Dedifferentiated amniotic fluid mesenchymal stem cell (primary cell): ENCODE results near the gene ATRAID.
A peak's percentile ranks its signal among the peaks of the same experiment; 100 is the strongest.
"Not testable (repeated sequence)": the region's sequence is repeated elsewhere in the genome, so short reads cannot be mapped to it uniquely, and the experiment has no call there.

ENCODE experiments used
- DNase-seq: peaks from one replicate; pipeline ENCODE4 v3.0.0-alpha.2; 2016; ENCODE audit errors: extremely low spot score

ATRAID gene

GRCh38 chr2:27194538-27195354 lies 17.1 kb upstream of the ATRAID start:
- no peak for DNase-seq

- DNase-seq = not testable (repeated sequence)
These were observed 16.0 kb upstream of the ATRAID start for GRCh38 chr2:27195799-27196198.

- not testable (repeated sequence) for DNase-seq
These were observed 13.8 kb upstream of the ATRAID start for GRCh38 chr2:27198068-27198467.

GRCh38 chr2:27198627-27199026 lies 13.2 kb upstream of the ATRAID start:
- DNase-seq = no peak

GRCh38 chr2:27199241-27199640 lies 12.6 kb upstream of the ATRAID start:
- no peak for DNase-seq

GRCh38 chr2:27201675-27202074 lies 10.2 kb upstream of the ATRAID start:
- DNase-seq = no peak

GRCh38 chr2:27202854-27203253 lies 9.0 kb upstream of the ATRAID start:
- DNase-seq = no peak

- no peak for DNase-seq
These were observed 8.1 kb upstream of the ATRAID start for GRCh38 chr2:27203741-27204140.

GRCh38 chr2:27204566-27204965 lies 7.3 kb upstream of the ATRAID start:
- no peak for DNase-seq

- no peak for DNase-seq
These were observed 6.6 kb upstream of the ATRAID start for GRCh38 chr2:27205206-27205605.

- DNase-seq = no peak
These were observed 5.5 kb upstream of the ATRAID start for GRCh38 chr2:27206346-27206745.

- no peak for DNase-seq
These were observed 3.3 kb upstream of the ATRAID start for GRCh38 chr2:27208486-27209050.

GRCh38 chr2:27209621-27210401 lies 2.0 kb upstream of the ATRAID start:
- no peak for DNase-seq

- DNase-seq = no peak
These were observed 449 bp upstream of the ATRAID start for GRCh38 chr2:27211241-27211942.

- peak; percentile 52 for DNase-seq
These were observed 1.0 kb downstream of the ATRAID start for GRCh38 chr2:27212626-27213471.

GRCh38 chr2:27214941-27215340 lies 3.1 kb downstream of the ATRAID start:
- DNase-seq = no peak

GRCh38 chr2:27216416-27217137 lies 4.7 kb downstream of the ATRAID start:
- no peak for DNase-seq

GRCh38 chr2:27217173-27218121 lies 5.6 kb downstream of the ATRAID start, which contains the start of gene CAD:
Gene CAD (plus strand): TSS chr2:27217369. CDS start chr2:27217552, 183 bp downstream.
- DNase-seq = peak; percentile 68

- no peak for DNase-seq
These were observed 6.8 kb downstream of the ATRAID start for GRCh38 chr2:27218614-27219013.
